Stimulated activated CD4-positive, alpha-beta T cell treated with anti-CD3 and anti-CD28 coated beads, Interleukin-4, amount 100 ng/mL, for 48 hours (primary cell): ENCODE data around the gene NTHL1.

Source experiments
- DNase-seq, 2 donors: peaks; one replicate each; pipeline ENCODE4 v3.0.0-alpha.2; 2020; ENCODE audit warnings: low read depth in 2 of 2

NTHL1 gene

GRCh38 chr16:2083876-2084780, 36.5 kb upstream of the NTHL1 start:
- no peak for DNase-seq

GRCh38 chr16:2083409-2083808, 35.8 kb upstream of the NTHL1 start:
- DNase-seq = no peak

GRCh38 chr16:2082983-2083364, 35.3 kb upstream of the NTHL1 start:
- DNase-seq = no peak

GRCh38 chr16:2082171-2082982, 34.7 kb upstream of the NTHL1 start:
- no peak for DNase-seq

GRCh38 chr16:2081201-2082084, 33.8 kb upstream of the NTHL1 start:
- no peak for DNase-seq

GRCh38 chr16:2079991-2080390, 32.4 kb upstream of the NTHL1 start:
- no peak for DNase-seq

GRCh38 chr16:2079311-2079800, 31.7 kb upstream of the NTHL1 start:
- DNase-seq = no peak

GRCh38 chr16:2078691-2079090, 31.1 kb upstream of the NTHL1 start:
- DNase-seq = no peak

- DNase-seq = no peak
Measured at GRCh38 chr16:2078096-2078495, 30.5 kb upstream of the NTHL1 start.

- no peak for DNase-seq
Measured at GRCh38 chr16:2077696-2078095, 30.1 kb upstream of the NTHL1 start.

- DNase-seq = no peak
Measured at GRCh38 chr16:2077016-2077415, 29.4 kb upstream of the NTHL1 start.

GRCh38 chr16:2076072-2076865, 28.6 kb upstream of the NTHL1 start:
- DNase-seq = no peak

GRCh38 chr16:2075631-2076030, 28.0 kb upstream of the NTHL1 start:
- no peak for DNase-seq

GRCh38 chr16:2074071-2074470, 26.4 kb upstream of the NTHL1 start:
- no peak for DNase-seq

- DNase-seq = no peak
Measured at GRCh38 chr16:2072926-2073325, 25.3 kb upstream of the NTHL1 start.

- no peak for DNase-seq
Measured at GRCh38 chr16:2071454-2072202, 24.0 kb upstream of the NTHL1 start.

GRCh38 chr16:2070576-2071453, 23.2 kb upstream of the NTHL1 start:
- no peak for DNase-seq

GRCh38 chr16:2066139-2066538, 18.5 kb upstream of the NTHL1 start:
- no peak for DNase-seq

- no peak for DNase-seq
Measured at GRCh38 chr16:2064368-2064945, 16.8 kb upstream of the NTHL1 start.
